NCI-H2107 treated with DMSO at 0.1 percent for 48 hours (cell line): ENCODE data around the gene TSPOAP1.

Experiments
- DNase-seq: peaks from one replicate; lab custom pipeline; 2025; ENCODE audit not compliant: unreplicated experiment; lab: John Stamatoyannopoulos, UW

The TSPOAP1 gene

DNA sequence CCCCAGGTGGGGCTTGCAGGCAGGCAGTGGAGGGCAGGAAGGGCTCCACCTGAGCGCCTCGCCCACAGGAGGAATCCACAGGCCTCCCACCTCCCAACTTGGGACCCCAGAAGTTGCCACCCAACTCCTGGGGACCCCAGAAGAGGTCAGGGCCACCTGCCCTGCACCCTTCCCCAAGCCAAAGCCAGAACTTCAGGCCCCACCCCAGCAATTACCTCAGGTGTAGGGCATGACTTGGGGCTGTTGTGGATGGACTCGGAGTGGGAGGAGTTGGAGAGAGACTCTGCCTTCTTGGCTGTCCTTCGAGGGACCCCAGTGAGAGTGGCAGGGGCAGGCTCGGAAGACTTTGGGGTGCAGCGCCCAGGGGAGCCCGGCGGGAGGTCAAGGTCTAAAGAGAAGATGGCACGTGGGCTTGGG is 10.5 kb downstream of the TSPOAP1 start:
- no peak for DNase-seq

DNA sequence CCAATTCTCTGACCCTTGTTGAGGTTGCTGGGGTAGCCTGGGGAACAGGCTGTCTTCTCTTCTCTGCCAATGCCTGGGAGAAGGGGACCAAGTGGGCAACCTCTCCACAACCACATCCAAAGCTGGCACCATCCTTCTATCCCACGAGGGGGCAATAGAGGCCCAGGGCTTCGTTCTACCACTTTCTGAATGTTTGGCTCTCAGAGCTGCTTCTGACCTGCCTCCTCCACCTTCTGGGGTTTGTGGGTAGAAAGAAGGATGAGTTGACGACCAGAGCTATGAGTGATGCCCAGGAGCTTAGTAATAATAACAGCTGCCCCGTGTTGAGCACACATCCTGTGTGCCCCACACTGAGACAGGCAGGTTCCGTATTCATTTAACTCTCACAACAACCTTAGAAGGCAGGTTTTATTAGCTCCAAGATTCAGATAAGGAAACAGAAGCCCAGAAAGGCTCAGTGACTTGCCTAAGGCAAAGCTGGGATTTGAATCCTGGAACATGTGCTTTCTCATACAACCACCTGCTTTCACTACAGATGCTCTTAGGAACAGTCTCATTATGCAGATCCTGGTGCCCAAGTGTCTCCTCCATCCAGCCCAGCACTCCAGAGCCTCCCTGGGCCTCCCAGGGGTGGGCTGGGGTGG is 11.1 kb downstream of the TSPOAP1 start:
- DNase-seq = peak; percentile 69

DNA sequence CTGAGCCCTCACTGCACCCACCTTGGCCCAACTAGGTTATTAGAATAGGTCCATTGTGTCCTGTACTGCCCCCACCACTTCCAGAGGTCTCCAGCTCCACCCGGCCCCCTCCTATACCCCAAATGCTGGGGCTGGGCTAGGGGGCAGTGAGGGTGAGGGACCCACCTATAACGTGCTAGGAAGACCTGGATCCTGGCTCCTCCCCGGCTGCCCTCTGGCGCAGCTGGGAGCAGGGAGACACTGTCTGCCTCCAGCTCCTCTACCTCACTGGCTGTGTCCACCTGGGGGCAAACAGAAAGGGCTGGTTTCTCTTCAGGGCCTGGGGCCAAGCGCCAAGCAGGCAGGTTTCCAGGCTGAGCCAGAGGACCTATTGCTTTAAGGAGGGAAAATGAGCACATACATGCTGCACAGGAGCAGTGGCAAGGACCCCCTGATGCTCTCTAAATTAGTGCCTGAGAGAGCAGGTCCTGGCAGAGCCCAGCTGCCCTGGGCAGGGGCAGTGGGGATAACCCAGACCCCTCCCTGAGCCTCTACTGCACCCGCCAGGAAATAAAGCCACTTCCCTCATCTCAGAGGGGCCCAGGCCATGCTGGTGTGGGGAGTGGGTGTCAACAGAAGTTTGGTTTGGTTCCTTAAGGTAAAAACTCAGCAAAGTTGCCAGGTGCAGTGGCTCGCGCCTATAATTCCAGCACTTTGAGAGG is 12.2 kb downstream of the TSPOAP1 start:
- DNase-seq = no peak

DNA sequence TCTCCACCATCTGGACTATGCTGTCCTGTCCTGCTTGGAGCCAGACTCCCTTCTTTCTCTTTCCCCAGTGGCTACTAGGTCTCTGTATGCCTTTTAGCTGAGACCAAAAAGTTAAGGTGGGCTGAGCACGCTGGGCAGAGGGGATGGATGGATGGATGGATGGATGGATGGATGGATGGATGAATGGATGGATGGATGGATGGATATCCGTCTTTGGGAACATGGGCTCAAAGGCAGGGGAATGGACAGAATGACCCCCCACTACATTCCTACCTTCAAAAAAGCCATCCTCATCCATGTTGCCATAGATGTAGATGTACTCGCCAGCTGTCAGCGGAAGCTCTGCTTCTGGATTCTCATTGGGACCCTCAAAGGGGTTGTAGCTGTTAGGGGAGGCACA is 12.8 kb downstream of the TSPOAP1 start:
- no peak for DNase-seq

DNA sequence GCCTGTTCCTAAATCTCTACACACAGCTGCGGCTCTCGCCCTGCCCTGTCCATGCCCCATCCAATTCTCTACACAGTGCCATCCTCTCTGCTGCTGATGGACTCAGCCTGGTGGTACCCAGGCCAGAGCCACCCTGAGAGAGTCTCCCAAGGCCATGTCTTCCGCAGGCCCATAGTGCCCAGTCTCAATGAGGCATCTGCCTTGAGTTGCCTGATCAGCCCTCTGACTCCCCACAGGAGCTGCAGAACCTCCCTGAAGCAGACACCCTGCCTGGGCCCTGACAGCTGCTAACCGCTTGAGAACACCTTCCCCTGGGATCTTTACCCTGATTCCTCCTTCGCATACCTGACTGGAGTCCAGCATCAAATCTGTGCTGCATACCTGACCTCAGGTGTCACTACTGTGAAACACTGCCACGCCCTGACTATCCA is 13.3 kb downstream of the TSPOAP1 start:
- DNase-seq = no peak

DNA sequence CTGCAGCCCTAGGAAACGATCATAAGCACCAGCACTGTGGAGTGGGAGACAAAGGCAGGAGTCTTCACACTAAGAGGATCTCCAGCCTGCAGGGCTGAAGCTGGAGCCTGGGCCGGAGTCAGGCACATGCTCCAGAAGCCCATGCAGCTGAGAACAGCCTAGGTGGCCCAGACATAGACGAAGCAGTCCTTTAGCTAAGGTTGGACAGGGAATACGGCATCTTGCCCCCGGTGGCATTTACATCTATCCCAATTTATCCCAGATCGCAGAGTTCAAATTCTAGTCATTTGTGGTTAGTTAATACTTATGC is 13.9 kb downstream of the TSPOAP1 start:
- no peak for DNase-seq

DNA sequence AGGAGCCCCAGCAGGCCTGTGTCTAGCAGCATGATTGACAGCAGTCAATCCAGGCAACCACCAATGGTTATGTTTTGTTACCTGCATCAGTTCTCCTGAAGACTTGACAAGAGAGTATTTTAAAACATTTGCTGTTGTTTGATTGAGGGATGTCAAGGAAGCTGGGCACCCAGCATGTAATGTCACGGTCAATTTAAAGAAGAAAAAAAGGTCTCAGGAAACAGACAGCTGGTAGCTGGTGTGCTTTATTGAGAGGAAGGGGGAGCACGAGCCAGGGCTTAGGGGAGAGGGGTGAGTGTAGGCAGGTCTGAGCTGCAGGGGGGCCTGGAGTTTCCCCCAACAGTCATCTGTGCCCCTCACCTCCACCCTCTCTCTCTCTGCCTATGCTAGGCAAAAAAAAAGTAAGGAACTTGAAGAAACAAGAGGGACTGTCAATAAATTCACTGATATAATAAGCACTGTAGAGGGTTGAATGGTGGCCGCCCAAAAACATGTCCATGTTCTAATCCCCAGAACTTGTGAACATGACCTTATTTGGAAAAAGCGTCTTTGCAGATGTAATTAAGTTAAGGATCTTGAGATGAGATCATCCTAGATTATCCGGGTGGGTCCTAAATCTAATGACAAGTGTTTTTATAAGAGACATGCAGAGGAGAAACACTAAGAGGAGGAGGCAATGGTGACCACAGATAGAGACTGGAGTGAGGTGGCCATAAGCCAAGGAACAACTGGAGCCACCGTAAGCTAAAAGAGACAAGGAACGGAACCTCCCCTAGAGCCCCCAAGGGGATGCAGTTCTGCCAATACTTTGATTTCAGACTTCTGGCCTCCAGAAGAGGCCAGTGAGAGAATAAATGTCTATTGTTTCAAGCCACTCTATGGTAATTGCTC is 14.5 kb downstream of the TSPOAP1 start:
- DNase-seq = peak; percentile 61

DNA sequence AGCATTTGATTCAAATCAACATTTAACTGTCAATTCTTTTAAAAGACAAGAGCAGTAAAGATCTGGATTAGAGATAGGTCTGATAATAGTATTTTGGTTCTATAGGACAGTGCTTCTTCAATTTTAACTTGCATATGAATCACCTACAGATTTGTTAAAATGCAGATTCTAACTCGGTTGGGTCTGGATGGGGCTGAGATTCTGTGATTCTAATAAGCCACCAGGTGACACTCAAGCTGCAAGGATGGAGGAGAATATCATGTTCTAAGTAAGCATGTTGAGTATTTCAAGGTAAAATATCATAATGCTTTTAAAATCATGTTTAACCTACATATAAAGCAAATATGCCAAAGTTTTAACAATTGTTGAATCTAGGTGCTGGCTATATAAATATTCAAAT is 15.8 kb downstream of the TSPOAP1 start:
- no peak for DNase-seq

DNA sequence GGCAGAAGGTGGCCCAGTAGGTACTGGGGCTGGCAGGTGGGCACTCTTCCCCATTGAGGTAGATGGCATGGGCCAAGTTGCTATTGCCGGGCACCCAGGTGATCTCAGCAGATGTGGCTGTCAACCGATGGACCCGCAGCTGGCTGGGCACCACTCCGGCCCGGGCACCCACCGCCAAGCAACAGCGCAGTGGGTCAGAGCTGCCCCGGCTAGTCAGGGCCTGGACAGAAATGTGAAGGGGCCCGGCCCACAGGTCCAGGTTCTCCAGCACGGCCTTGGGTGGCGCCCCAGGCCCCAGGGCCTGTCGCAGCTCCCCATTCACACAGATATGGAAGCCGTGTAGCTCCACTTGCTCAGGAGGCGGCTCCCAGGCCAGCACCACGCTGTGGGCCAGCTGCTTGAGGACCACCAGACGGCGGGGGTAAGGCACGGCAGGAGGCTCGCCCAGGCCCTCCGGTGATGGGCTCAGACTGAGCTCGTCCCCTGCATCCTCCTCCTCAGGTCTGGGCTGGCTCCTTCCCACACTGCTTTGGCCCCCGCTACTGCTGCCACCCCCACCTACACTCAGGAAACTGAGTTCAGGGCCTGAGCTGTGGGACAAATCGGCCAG is 16.5 kb downstream of the TSPOAP1 start:
- no peak for DNase-seq

DNA sequence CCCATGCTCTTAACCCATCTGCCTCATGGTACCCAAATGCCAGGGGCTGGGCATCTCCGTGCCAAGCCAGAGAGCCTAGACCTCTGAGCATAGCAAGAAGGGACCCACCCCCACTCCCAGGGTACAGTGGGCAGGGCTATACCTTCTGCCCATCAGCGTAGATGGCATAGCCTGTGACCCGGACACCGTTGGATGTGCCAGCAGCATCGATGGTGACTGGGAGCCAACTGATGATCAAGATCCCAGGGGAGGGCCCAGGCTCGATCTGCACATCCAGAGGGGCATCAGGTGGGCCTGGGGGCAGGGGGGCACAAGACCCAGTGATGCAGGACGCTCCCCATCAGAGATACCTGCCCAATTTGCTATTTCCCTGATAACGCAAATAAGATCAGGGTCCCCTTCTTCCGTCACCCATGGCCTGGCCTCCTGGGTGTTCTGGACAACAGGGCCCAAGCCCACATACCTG is 17.1 kb downstream of the TSPOAP1 start:
- no peak for DNase-seq

DNA sequence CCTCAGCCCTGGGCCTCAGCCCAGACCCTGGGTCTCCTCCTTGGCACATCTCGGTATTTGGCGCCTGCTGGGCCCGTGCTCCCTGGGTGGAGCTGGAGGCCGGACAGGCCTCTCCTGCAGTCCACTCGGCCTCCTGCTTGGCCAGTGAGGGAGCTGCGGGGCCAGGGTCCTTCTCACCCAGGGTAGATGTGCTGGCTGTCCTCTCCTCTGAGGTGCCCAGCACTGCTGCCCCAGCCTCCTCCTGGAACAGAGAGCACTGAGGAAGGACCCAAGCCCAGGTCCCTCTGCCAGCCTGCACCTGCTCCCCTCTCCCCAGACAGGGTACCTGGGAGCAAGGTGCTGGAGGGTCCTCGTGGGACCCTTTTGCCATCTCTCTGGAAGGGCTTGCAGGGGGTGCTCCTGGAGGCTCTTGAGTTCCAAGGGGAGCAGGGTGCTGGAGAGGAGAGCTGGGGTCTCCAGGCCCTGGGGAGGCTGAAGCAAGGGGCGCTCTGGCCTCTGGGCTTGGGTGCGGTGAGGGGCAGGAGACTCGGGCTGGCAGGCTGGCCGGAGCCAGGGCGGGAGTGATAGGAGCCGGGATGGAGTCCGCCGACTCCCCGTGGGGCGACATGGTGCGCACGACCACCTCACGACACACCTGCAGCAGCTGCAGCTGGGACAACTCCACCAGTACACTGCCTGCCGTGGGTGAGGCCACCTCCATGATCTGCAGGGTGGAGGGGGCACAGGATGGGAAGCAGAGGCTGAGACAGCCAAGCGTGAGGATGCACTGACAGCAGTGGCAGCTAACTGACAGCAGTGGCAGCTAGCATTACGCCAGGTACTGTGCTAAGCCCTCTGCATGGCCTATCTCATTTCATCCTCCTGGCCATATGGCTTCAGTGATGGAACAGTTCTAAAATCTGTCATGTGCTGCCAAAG is 17.8 kb downstream of the TSPOAP1 start:
- DNase-seq = no peak

DNA sequence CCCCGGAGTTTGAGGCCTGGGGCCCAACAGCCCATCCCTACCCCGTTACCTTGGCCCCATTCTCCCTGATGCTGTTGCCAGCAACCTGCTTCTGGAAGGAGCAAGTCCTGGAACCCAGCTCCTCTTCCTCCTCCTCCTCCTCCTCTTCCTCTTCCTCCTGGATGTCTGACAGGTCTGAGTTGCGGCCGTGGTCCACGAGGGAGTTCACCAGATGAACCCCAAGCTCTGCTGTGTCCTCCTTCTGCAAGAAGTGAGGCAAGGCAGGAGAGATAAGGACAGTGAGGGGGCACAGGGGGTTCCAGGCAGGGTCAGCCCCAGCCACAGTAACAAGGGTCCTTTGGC is 18.7 kb downstream of the TSPOAP1 start:
- DNase-seq = no peak

DNA sequence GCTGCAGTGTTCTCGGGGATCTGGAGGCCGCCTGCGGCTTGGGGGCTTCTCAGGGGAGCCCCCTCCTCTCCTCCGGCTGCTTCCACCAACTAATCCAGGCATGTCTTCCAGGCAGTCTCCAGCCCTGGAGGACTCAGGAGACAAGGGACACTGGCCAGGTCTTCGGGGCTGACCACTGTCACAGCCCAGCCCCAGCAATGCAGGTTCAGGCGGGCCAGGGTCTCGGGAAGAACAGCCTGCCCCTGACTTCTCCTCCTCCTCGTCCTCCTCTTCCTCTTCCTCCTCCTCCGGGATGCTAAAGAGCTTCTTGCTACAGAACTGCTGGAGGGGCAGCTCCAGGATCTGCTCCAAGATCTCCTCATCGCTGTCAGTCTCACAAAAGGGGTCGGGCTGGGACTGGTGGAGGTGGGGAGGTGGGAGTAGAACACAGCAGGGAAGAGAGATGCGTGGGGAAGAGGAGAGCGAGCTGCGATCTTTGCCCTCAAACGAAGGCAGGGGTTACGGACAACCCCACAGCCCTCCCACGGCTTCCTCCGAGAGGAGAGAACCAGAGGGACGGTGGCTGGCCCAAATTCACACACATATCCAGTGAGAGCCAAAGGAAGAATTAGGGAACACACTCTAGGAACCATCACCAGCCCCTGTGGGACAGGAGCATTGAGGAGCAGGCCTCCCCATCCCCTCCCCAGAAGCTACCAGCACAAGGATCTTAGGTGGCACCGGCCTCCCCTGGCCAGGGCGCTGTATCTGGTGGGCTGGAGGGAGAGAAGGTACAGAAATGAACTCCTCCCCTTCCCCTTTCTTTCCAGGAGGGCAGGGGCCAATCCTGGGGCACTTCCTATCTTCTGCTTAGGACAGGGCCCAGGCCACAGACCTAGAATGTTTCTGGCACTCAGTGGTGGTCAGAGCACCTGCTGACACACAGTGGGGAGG is 19.3 kb downstream of the TSPOAP1 start:
- no peak for DNase-seq

DNA sequence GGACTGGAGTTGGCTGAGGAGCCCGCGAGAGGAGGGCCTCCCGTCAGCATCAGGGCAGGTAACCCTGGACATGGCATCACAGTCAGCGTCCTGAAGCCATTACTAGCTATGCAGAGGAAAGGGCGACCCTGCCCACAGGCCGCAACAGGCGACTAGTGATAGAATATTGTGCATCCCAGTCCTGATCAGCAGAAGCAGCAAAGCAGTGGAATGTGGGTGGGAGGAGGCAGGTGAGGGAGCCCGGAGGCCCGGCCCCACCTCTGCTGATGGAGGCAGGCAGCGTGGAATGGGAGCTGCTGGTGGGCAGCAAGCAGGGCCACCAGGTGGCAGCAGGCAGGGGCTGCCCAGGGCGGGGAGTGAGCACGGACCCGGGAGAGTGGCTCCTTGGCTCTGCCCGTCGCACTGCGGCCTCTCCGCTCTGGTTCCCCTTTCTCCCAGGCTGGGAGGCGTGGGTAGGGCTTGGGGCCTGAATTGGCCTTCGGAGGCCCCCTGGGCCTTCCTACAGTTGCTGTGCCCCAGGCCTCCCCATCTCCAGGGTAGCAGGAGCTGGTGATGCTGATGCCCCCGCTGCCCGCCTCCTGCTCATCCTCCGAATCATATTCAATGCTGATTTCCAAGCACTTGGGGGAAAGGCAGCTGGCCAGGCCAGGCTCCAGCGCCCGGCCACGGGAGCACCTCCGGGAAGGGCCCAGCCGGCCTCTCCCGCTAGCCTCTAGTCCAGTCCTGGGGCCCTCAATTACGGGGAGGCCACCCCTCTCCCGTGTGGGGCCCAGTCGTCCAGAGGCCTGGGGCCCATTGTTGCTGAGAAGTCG is 20.2 kb downstream of the TSPOAP1 start:
- DNase-seq = no peak

DNA sequence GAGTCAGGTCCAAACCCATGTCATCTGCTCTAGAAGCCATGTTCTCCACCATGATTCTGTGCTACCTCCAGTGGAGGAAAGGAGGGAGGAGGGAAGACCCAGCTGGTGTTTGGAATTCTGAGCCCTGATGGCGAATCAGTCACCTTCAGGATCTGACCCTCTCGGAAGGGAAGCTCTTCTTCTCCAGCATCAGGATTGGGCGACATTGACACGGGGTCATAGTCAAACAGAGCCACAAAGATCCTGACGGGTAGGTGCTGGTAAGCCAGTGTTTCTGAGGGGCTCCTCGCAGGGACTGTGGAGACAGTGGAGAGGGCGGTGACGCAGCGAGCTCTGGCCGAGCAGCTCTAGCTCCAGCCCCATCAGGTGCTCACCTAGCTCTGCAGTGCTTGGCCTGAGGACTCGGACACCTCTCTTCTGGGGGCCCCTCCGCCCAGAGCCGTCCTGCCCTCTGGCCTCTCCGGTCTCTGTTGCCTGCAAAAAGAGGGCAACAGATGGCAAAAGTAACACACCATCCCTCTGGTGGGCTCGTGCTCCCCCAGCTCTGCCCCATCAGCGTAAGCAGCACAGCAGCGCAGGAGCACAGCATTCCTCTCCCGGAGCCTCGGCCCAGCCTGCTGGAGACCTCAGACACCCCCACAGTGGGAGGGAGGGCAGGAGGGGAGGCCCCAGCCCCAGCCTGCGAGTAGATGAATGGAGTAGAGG is 21.0 kb downstream of the TSPOAP1 start:
- DNase-seq = no peak

DNA sequence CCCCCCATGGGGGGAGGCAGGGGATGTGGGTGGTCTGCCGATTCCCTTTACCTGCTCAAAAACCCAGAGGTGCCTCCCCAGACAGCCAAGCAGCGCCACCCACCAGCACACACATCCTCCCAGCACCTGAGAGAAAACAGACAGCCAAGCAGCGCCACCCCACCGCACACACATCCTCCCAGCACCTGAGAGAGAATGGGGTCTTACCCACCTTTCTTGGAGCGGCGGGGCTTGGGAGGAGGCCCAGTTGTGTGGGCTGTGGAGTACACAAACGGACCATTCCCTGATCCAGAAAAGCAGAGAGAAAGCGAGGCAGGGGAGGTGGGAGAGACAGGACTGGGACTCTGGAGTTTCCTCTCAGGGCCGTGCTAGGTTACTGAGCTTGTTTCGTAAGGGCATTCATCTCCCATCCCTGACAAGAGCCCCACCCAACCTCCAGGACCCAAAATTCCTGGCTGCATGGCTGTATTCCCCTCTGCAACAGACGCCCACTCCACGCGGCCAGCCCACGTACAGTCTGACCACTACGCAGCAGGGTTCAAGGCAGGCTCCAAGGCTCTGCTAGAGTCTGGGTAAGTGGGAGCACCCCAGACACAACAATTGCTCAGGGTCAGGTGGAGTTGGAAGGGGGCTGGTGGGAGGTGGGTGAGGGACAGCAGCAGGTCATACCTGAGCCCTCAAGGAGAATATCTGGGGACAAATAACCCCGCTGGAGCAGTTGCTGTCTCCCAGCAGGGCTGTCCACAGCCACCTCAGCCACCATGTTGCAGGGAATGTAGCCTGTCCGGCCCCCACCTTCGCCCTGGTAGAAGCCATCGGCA is 22.3 kb downstream of the TSPOAP1 start:
- DNase-seq = no peak

DNA sequence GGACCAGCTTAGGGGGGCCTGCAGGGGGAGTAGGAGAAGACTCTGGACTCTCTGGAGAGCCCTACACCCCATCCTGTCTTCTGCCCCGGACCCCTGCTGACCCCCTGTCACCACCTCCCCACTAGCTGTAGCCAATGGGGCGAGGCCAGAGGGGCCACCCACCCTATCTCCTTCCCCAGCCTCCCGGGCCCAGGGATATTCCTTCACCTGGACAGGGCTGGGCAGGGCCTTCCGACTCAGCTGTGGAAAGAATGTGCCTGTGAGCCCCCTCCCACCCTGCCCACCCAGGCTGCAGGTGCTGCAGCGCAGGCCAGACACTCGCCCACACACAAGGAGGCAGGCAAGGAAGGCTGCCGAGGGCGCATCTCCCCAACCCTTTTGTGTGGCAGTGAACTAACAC is 23.0 kb downstream of the TSPOAP1 start:
- no peak for DNase-seq
